Activated gamma-delta T cell treated with anti-CD3 and anti-CD28 coated beads, Interleukin-2, amount 50 U/mL, for 16 hours (primary cell): ENCODE results near the gene ESYT1.
"Not testable (repeated sequence)": the region's sequence is repeated elsewhere in the genome, so short reads cannot be mapped to it uniquely, and the experiment has no call there.

Experiments used
- DNase-seq: peaks from one replicate; pipeline ENCODE4 v3.0.0-alpha.2; 2020; ENCODE audit warnings: low read depth

Gene ESYT1

DNA sequence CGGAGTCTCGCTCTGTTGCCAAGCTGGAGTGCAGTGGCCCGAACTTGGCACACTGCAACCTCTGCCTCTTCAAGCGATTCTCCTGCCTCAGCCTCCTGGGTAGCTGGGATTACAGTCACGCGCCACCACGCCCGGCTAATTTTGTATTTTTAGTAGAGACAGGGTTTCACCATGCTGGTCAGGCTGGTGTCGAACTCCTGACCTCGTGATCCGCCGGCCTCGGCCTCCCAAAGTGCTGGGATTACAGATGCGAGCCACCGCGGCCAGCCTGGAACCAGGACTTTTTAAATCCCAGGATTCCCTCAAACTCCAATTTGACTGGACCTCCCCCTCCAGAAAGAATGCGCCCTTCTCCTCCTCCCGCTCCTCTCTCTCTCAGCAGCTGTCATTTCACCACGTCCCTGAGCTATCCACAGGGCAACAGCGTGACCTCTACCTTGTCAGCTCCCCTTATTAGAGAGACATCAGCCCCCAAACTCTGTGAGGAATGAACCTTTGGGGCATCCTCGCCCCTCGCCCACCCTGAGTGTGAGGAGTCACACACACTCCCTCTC is 2.0 kb downstream of the ESYT1 start:
- no peak for DNase-seq

DNA sequence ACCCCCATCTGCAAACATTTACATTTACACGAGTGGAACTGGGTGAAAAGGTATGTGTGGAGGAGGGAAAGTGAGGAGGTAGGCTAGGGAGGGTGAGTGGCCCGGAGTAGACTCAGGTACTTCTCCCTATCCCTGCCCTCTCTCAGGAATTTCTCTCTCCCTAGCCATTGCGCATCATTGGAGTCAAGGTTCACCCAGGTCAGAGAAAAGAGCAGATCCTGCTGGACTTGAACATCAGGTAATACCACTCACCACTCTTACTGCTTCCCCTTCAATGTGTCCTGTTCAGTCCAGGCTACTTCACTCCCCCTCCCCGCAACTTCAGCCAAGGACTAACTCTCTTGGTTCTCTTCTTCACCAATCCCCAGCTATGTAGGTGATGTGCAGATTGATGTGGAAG is 2.8 kb downstream of the ESYT1 start:
- no peak for DNase-seq

DNA sequence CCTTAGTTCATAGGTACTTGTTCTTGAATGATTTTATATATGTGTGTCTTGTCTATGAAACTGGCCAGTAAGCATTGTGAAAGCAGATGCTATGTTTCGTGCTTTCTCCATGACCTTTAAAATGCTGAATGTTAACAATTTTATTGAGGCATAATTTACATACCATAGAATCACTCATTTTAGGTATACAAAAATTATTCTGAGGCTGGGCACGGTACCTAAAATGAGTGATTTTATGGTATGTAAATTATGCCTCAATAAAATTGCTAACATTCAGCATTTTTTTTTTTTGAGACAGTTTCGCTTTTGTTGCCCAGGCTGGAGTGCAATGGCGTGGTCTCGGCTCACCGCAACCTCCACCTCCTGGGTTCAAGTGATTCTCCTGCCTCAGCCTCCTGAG is 6.8 kb downstream of the ESYT1 start:
- no peak for DNase-seq

DNA sequence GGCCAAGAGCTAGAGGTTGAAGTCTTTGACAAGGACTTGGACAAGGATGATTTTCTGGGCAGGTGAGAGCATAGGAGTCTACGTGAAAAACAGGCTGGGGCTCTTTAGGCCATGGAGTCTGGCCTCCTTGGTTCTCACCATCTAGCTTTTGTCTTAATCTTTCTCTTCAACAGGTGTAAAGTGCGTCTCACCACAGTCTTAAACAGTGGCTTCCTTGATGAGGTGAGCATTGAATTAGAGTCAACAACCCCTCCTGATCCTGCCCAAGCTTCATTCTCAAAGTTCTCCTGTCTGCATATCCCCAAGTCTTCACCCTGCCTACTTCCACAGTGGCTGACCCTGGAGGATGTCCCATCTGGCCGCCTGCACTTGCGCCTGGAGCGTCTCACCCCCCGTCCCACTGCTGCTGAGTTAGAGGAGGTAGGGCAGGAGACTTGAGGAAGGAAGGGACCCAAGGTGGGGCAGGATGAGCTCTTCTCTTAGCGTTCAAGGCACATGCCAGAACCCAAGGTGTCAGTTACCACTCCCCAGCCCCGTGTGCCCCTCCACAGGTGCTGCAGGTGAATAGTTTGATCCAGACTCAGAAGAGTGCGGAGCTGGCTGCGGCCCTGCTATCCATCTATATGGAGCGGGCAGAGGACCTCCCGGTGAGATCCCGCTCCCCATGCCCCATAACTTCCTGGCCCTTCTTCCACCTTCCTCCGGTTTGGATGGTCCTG is 9.9 kb downstream of the ESYT1 start:
- no peak for DNase-seq

DNA sequence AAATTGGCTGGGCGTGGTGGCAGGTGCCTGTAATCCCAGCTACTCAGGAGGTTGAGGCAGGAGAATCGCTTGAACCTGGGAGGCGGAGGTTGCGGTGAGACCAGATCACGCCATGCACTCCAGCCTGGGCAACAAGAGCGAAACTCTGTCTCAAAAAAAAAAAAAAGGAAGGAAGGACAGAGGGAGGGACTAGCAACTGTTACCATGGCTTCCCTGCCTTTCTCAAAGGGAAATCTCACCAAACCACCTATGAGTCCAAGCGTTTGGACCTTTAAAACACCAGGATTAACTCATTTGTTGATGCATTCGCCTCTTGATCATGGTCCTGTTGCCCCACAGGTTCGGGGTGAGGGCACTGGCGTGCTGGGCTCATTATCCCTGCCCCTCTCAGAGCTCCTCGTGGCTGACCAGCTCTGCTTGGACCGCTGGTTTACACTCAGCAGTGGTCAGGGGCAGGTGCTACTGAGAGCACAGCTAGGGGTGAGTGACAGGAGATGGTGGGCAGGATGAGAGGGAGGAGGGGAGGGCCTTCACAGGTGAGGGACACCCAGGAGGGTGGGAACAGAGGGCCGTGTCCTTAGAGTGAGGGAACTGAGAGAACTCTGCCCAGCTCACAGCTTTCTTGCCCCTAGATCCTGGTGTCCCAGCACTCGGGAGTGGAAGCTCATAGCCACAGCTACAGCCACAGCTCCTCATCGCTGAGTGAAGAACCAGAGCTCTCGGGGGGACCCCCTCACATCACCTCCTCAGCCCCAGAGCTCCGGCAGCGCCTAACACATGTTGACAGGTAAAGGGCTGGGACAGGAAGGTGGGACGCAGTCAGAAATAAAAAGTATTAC is 14.1 kb downstream of the ESYT1 start:
- DNase-seq: no peak

DNA sequence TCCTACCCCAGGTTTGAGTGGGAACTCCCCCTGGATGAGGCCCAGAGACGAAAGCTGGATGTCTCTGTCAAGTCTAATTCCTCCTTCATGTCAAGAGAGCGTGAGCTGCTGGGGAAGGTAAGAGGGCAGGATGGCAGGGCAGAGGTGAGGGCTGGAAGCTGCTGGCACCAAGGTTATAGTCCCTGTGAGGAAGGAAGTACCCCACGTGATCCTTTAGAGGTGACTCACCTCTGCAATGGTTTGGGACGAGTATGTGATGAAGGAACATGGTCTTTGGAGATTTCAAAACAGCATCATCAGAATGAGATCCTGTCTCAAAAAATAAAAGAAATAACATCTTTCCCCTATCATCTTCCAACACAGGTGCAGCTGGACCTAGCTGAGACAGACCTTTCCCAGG is 15.2 kb downstream of the ESYT1 start:
- no peak for DNase-seq

DNA sequence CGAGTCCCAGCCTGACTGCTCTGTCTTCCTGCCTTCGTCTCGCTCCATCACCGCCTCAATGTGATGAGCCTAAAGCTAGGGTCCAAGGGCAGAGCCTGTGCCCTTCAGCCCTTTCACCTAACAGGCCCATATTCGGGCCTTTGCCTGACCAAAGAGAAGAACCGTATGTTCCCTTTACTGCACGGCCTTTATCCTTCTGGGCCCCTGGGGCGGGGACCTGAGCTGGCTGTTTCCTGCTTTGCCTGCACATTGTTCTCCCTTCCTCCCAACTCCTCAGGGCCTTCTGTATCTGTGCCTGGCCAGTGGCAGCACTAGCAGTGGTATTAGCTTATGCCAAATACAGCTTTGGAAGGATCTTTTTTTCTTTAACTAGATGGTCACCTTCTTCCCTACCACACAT is 15.8 kb downstream of the ESYT1 start:
- no peak for DNase-seq

DNA sequence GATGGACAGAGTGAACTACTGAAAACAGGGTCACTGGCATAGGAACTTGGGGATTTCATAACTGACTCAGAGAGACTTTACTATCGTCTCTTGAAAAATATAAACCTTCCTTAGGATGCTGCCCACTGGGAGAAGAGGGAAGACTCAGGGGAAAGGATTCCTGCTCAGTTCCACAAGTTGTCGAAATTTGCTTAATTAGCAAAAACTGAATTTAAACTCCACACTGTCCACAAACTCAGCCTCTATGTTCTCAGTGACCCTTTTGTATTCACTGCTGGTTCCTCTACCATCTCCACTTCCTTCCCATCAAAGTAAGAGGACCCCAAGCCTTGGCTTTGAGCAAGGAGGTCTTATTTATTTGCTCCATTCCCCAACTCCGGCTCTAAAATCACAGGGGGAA is 17.1 kb downstream of the ESYT1 start:
- DNase-seq: no peak

DNA sequence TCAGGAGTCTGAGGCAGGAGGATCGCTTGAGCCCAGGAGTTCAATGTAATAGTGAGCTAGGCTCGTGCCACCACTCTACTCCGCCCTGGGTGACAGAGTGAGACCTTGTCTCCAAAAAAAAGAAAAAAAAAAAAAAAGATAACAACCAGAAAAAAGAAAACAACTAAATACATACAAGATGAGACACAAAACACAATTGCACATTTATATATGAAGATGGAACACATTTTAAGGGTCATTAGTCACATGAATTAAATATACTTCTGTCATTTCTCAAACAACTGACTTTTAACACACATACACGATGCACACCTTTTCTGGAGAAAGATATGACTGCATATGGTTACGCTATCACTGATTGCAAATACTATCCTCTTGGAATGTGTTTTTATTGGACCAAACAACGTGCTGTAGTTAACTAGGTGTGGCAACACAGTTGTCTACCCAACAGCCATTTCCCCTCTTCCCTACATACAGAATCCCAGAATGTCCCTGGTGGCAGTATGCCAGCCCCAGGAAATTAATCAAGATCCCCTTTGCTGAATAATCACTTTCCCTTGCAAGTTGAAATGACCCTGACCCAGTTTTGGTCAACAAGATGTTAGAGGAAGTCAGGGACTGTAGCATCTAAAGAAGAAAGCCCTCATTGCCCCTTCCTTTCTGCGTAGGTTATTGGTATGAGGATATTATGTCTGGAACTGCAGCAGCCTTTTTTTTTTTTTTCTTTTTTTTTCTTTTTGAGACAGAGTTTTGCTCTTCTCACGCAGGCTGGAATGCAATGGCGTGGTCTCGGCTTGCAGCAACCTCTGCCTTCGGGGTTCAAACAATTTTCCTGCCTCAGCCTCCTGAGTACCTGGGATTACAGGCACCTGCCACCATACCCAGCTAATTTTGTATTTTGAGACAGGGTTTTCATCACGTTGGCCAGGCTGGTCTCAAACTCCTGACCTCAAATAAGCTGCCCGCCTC is 18.7 kb downstream of the ESYT1 start:
- DNase-seq: no peak

DNA sequence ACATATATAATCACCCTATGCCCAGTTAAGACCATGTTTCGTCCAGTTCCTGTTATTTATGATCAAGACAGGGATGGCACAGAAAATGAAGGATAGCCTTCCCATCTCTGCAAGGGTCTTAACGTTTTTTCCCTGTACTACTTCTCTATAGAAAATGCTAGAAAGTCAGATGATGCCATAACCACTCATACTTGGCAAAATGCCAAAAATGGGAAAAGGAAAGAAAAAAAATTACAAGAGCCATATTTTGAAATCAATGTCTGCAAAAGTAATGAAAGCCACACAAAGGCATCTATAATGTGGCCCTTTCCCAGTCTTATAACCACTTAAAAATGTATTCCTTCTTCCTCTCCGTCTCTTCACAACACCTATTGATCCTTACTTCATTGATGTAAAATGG is 22.5 kb downstream of the ESYT1 start:
- no peak for DNase-seq

DNA sequence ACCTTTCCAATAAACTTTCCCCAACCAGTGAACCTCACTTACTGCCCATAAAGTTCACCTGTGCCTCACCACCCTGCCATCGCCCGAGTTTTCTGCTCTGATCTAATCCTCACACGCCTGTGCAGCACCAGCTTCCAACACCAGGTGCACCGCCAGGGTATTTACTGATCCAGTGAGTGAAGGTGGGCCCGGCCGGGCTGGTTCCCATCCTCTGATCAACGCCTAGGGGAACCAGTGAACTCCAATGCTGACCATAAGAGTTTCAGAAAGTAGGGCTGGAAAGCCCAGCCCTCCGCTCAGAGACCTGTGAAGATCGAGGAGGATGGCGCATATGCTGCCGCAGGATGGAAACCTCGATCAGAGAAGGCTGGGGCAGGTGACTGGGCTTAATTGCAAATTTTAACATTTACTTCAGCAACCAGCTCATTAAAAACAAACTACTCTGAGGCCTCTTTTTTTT is 23.6 kb downstream of the ESYT1 start:
- DNase-seq: peak; percentile 46

DNA sequence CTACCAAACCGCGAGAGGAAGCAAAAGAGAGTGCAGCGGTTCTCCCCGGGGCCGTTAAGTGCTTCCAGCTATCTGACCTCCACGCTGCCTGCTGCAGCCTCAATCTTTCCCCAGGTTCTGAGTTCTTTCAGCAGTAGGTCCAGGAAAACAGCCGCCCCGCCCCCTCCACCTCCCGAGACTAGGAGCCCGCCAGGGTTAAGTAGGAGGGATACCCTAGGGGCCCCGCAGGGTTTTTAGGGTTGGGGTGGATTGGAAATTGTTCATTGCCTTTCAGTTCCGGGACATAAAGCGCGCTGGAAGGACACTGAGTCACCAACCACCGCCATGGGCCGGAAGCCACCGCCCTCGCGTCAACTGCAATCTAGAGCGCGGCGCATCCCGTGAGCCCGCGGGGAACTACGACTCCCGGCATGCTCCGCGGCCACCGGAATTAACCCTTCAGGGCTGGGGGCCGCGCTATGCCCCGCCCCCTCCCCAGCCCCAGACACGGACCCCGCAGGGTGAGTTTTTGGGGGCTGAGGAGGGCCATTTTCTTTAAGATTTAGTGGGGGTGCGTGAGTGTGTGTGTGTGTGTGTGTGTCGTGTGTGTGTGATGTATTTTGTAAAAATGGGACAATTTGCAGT is 24.2 kb downstream of the ESYT1 start, which contains the start of gene MYL6B:
Gene MYL6B, plus strand, starts transcription at position 456 of the 624 bp plus-strand sequence. CDS start 1,332 bp downstream, outside the sequence.
- peak; percentile 88 for DNase-seq

DNA sequence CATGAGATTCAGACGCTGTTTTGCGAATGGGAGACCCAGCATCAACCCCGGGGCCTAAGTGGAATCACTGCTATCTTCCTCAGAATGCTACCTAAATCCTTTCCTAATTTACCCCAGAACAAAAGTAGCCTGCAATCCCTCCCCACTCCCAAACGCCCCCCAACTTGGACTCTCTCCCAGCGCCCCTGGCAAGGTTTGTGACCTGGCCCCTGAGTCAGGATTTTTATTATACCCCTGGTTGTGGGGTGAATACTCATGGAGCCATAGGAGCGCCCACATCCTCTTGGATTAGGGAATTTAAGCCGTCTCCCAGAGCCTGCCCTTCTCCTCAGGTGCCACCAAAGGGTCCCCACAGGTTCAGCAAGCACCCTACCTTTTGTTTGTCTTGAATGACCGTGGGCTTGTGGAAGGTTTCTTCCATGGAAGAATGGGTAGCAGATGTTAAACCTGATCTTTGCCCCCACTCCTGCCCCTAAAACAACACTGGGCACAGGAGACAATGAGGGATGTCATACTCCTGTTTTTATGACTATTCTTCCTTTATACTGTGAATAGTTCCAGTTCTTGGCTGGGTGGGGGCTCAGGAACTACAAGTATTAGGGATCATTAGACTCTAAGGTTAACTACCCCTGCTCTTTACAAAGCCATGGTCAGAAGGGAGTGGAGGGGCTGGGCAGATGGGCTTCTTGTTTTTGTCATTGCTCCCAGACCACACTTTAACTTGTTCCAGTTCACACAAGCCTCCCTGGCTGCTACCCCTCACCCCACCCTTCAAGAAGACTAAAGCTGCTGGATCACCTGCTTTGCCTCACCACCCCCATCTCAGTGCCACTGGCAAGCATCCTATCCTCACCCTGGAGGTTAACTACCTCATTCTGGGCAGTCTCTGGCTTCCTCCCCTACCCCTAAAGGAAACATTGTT is 24.9 kb downstream of the ESYT1 start:
- no peak for DNase-seq

DNA sequence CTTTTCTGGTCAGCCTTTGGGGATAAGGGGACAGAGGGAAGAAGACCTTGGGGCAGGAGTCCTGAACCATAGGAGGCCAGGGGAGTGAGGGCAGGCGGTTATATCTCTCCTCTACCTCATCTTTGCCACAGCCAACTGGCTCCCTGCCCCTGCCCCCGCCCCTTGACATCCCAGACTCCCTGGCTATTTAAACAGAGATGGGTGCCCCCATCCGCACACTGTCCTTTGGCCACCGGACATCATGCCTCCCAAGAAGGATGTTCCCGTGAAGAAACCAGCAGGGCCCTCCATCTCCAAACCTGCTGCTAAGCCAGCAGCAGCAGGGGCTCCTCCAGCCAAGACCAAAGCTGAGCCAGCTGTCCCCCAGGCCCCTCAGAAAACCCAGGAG is 25.6 kb downstream of the ESYT1 start:
- DNase-seq: no peak

DNA sequence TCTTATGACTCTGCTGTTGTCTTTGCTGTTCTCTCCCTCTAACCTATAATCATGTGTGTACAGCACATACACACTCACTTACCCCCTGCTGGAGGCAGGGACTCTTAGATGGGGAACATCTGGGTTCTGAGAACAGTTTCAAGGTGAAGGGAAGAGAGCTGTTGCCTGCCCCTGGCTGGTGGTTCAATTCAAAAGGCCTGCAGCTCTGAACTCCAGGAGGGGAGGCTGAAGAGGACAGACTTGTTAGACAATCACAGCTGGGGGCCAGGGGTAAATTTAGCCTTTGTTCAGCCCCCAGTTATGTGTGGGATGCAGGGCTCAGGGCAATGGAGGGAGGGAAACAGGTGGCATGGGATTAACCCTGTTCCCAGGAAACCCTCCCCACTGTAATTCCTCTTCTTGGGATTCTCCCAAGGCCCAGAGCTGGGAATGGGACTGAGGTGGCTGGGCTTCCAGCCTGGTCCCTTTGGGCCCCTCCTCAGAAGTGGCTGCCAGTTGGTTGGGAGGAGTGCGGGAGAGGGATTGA is 26.2 kb downstream of the ESYT1 start:
- DNase-seq: no peak

DNA sequence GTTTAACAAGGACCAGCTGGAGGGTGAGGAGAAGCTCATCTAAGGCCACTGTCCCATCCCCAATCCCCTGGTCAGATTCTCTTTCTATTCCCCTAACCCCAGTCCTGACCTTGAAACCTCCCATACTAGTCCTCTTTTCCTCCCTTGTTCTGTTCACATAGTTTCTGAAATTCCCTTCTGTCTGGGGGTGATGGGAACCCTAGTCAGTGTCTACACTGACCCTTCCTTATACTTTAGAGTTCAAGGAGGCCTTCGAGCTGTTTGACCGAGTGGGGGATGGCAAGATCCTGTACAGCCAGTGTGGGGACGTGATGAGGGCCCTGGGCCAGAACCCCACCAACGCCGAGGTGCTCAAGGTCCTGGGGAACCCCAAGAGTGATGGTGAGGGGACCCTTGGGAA is 26.8 kb downstream of the ESYT1 start:
- DNase-seq: no peak

DNA sequence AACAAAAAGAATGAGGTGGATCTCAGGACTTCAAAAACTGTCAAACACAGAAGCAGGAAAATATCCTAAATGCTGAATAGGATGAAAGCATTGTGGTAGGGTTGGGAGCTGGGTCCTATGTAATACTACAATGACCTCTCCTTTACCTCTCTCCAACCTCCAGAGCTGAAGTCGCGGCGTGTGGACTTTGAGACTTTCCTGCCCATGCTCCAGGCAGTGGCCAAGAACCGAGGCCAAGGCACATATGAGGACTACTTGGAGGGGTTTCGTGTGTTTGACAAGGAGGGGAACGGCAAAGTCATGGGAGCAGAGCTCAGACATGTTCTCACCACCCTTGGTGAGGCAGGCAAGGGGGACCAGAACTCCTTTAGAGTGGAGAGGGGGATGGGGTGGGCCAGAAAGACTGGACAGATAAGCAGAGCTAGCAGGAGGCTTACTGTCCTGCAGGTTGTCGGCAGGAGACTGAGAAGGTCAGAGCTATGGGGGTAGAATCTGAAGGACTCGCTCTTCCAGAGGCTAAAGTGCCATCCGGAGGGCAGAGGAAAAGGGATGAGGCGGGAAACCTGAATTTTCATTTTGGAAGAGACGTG is 27.3 kb downstream of the ESYT1 start:
- DNase-seq: no peak

DNA sequence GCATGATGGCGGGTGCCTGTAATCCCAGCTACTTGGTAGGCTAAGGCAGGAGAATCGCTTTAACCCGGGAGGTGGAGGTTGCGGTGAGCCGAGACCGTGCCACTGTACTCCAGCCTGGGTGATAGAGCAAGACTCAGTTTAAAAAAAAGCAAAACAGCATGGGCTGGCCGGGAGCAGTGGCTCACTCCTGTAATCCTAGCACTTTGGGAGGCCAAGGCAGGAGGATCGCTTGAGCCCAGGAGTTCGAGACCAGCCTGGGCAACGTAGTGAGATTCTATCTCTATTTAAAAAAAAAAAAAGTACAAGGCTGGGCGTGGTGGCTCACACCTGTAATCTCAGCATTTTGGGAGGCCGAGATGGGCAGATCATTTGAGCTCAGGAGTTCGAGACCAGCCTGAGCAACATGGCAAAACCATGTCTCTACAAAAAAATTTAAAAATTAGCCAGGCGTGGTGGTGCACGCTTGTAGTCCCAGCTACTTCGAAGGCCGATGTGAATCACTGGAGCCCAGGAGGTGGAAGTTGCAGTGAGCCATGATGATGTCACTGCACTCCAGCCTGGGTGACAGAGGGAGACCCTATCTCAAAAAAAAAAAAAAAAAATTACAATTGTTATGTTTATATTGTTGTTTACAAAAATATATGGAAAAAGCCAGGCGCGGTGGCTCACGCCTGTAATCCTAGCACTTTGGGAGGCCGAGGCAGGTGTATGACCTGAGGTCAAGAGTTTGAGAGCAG is 28.6 kb downstream of the ESYT1 start:
- not testable (repeated sequence) for DNase-seq
